Measurements from ENCODE around the gene CFAP44.

The CFAP44 gene

DNA sequence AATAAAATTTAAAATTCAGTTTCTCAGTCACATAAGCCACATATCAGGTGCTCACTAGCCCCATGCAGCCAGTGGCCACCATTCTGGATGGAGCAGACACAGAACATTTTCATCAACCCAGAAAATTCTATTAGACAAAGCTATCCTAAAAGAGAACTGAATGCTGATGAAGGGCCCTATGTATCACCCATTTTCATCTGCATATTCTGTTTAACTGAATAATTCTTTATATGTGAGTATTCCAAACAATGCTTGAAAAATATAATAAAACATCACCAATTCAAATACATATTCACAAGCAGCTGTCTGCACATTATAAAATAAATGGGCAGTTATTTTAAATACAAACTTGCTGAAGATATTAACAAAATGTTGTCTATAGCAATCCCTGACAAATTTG, 14.2 kb upstream of the CFAP44 start:
- TF ChIP-seq POLR2AphosphoS5 (IDR thresholded peaks at IDR 0.05; ENCODE audit: low read depth, low read length) (no peak), TAF1 (IDR thresholded peaks at IDR 0.05; ENCODE audit: borderline replicate concordance, insufficient read depth, low read length) (no peak)

GRCh38 chr3:113454630-113455029, 13.3 kb upstream of the CFAP44 start:
- TF ChIP-seq POLR2AphosphoS5 (IDR thresholded peaks at IDR 0.05; ENCODE audit: low read depth, low read length) = no peak

GRCh38 chr3:113454057-113454456, 12.8 kb upstream of the CFAP44 start:
- TF ChIP-seq FOXP2 (optimal IDR thresholded peaks at IDR 0.05; ENCODE audit: borderline replicate concordance, extremely low read depth, extremely low read length, insufficient read depth) (no peak), SIN3A (IDR thresholded peaks at IDR 0.05; ENCODE audit: borderline replicate concordance, insufficient read depth, low read length) (no peak), POLR2AphosphoS5 (IDR thresholded peaks at IDR 0.05; ENCODE audit: low read depth, low read length) (no peak)

DNA sequence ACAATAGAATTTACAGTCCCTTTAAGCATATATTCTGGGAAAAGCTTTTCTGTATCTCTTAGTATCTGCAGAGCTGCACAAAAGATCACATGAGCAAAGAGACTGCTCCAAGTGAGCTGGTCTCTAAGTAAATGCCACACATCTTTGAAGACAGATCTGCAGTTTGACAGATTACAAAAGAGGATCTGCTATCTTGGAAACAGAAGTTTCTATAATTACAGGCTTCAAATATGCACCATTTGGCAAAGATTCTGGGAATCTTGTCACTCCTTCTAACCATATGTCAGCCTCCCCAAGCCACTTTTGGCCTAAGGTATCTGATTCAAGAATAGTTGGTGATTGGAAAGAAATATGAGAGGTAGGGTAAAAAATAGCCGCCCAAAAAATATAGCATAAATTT, 9.6 kb upstream of the CFAP44 start:
- TF ChIP-seq, protein P1, sequence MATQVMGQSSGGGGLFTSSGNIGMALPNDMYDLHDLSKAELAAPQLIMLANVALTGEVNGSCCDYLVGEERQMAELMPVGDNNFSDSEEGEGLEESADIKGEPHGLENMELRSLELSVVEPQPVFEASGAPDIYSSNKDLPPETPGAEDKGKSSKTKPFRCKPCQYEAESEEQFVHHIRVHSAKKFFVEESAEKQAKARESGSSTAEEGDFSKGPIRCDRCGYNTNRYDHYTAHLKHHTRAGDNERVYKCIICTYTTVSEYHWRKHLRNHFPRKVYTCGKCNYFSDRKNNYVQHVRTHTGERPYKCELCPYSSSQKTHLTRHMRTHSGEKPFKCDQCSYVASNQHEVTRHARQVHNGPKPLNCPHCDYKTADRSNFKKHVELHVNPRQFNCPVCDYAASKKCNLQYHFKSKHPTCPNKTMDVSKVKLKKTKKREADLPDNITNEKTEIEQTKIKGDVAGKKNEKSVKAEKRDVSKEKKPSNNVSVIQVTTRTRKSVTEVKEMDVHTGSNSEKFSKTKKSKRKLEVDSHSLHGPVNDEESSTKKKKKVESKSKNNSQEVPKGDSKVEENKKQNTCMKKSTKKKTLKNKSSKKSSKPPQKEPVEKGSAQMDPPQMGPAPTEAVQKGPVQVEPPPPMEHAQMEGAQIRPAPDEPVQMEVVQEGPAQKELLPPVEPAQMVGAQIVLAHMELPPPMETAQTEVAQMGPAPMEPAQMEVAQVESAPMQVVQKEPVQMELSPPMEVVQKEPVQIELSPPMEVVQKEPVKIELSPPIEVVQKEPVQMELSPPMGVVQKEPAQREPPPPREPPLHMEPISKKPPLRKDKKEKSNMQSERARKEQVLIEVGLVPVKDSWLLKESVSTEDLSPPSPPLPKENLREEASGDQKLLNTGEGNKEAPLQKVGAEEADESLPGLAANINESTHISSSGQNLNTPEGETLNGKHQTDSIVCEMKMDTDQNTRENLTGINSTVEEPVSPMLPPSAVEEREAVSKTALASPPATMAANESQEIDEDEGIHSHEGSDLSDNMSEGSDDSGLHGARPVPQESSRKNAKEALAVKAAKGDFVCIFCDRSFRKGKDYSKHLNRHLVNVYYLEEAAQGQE (IDR thresholded peaks at IDR 0.05; ENCODE audit: insufficient read depth in 1 of 2, low read depth in 2 of 2, low read length in 2 of 2) = no peak
- TF ChIP-seq POLR2AphosphoS5 (IDR thresholded peaks at IDR 0.05; ENCODE audit: low read depth, low read length) (no peak), FOXP2 (optimal IDR thresholded peaks at IDR 0.05; ENCODE audit: borderline replicate concordance, extremely low read depth, extremely low read length, insufficient read depth) (no peak), SIN3A (IDR thresholded peaks at IDR 0.05; ENCODE audit: borderline replicate concordance, insufficient read depth, low read length) (no peak), TAF1 (IDR thresholded peaks at IDR 0.05; ENCODE audit: borderline replicate concordance, insufficient read depth, low read length) (no peak)

DNA sequence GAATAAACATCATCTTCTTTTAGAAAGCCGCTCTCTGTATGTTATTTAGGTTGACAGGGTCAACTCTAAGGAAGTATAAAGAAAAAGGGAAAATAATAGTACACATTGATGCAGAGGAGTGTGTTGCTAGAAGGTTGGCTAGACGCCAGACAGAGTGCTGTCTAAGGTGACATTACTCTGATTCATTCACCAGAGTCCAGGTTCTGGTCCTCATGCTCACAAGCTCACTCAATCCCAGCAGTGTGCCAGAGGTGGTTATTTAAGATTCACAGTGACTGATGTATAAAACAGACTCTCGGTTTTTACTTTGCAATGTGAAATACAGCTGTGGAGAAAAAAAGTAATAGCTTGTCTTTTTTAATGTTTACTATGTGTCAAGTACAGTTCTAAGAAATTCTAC, 1.7 kb downstream of the CFAP44 start:
- TF ChIP-seq POLR2AphosphoS5 (IDR thresholded peaks at IDR 0.05; ENCODE audit: low read depth, low read length) (no peak), TAF1 (IDR thresholded peaks at IDR 0.05; ENCODE audit: borderline replicate concordance, insufficient read depth, low read length) (no peak), FOXP2 (optimal IDR thresholded peaks at IDR 0.05; ENCODE audit: borderline replicate concordance, extremely low read depth, extremely low read length, insufficient read depth) (no peak), SIN3A (IDR thresholded peaks at IDR 0.05; ENCODE audit: borderline replicate concordance, insufficient read depth, low read length) (no peak)
- TF ChIP-seq, protein P1 (IDR thresholded peaks at IDR 0.05; ENCODE audit: insufficient read depth in 1 of 2, low read depth in 2 of 2, low read length in 2 of 2) = no peak

GRCh38 chr3:113438224-113438623, 3.1 kb downstream of the CFAP44 start:
- TF ChIP-seq, protein P1 (IDR thresholded peaks at IDR 0.05; ENCODE audit: insufficient read depth in 1 of 2, low read depth in 2 of 2, low read length in 2 of 2) = no peak
- TF ChIP-seq FOXP2 (optimal IDR thresholded peaks at IDR 0.05; ENCODE audit: borderline replicate concordance, extremely low read depth, extremely low read length, insufficient read depth) (no peak), POLR2AphosphoS5 (IDR thresholded peaks at IDR 0.05; ENCODE audit: low read depth, low read length) (no peak), TAF1 (IDR thresholded peaks at IDR 0.05; ENCODE audit: borderline replicate concordance, insufficient read depth, low read length) (no peak), SIN3A (IDR thresholded peaks at IDR 0.05; ENCODE audit: borderline replicate concordance, insufficient read depth, low read length) (no peak)

DNA sequence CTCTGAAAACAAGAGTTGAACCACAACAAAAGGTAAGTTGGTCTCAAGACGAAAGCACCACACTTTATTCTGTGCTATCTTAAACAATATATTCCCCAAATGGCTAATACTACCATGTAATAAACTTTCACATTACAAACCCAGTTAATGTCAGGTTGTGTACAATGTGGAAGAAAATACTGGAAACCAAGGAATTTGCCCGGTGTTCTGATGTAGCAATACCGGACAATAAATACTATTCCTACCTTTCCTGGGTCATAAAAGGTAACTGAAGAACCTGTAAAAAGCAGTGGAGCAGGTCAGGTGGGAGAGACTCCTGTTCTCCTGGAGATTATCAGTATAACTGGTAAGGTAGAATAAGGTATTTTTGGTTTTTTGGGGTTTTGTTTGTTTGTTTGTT, 3.9 kb downstream of the CFAP44 start:
- TF ChIP-seq TAF1 (IDR thresholded peaks at IDR 0.05; ENCODE audit: borderline replicate concordance, insufficient read depth, low read length) (no peak), SIN3A (IDR thresholded peaks at IDR 0.05; ENCODE audit: borderline replicate concordance, insufficient read depth, low read length) (no peak), FOXP2 (optimal IDR thresholded peaks at IDR 0.05; ENCODE audit: borderline replicate concordance, extremely low read depth, extremely low read length, insufficient read depth) (no peak), POLR2AphosphoS5 (IDR thresholded peaks at IDR 0.05; ENCODE audit: low read depth, low read length) (no peak)
- TF ChIP-seq, protein P1 (IDR thresholded peaks at IDR 0.05; ENCODE audit: insufficient read depth in 1 of 2, low read depth in 2 of 2, low read length in 2 of 2) = no peak

Data from PFSK-1 (cell line).